OCI-LY1 (cell line): Measurements from ENCODE around the gene PIK3C2G.

Experiments used
- H2AFZ ChIP-seq: fragments of 200-600 bp; sonication (generic), shearing (Covaris generic); 2 replicates; pipeline ENCODE4 v1.6.0; 2014; ENCODE audit warnings: antibody characterized with exemption, mild to moderate bottlenecking, low read length
- H3F3A ChIP-seq: fragments of 200-600 bp; sonication (generic), shearing (Covaris generic); 2 replicates; pipeline ENCODE4 v1.6.0; 2014; ENCODE audit warnings: mild to moderate bottlenecking, antibody characterized with exemption, low read length, moderate library complexity; ENCODE audit not compliant: insufficient read depth
- H3K27ac ChIP-seq: fragments of 200-600 bp; sonication (generic); 2 replicates; pipeline ENCODE4 v1.5.1; 2014; ENCODE audit warnings: low read length, mixed run types, mild to moderate bottlenecking, low read depth; ENCODE audit not compliant: poor library complexity, severe bottlenecking
- H3K27me3 ChIP-seq: fragments of 200-600 bp; sonication (generic); 2 replicates; pipeline ENCODE4 v1.6.0; 2014; ENCODE audit warnings: antibody characterized with exemption, mild to moderate bottlenecking, low read length, moderate library complexity; ENCODE audit not compliant: insufficient read depth
- H3K36me3 ChIP-seq: fragments of 200-600 bp; sonication (generic); 2 replicates; pipeline ENCODE4 v1.6.1; 2014; ENCODE audit warnings: mild to moderate bottlenecking, antibody characterized with exemption, low read length, moderate library complexity, mixed read lengths; ENCODE audit not compliant: insufficient read depth
- H3K4me1 ChIP-seq: fragments of 200-600 bp; sonication (generic); 2 replicates; pipeline ENCODE4 v1.5.1; 2014; ENCODE audit warnings: mild to moderate bottlenecking, low read length, moderate library complexity; ENCODE audit not compliant: insufficient read depth, severe bottlenecking
- H3K4me2 ChIP-seq: fragments of 200-600 bp; sonication (generic), shearing (Covaris generic); 2 replicates; pipeline ENCODE4 v1.6.1; 2014; ENCODE audit warnings: low read length
- H3K4me3 ChIP-seq: fragments of 200-600 bp; sonication (generic); 2 replicates; pipeline ENCODE4 v1.5.1; 2014; ENCODE audit warnings: low read length, low read depth, mild to moderate bottlenecking, mixed read lengths; ENCODE audit not compliant: poor library complexity, severe bottlenecking
- H3K79me2 ChIP-seq: fragments of 200-600 bp; shearing (Covaris generic); 2 replicates; pipeline ENCODE4 v1.6.1; 2016; ENCODE audit warnings: mixed run types, low read length, mixed read lengths; ENCODE audit not compliant: insufficient read depth
- H3K9ac ChIP-seq: fragments of 200-600 bp; sonication (generic), shearing (Covaris generic); 2 replicates; pipeline ENCODE4 v1.6.1; 2014; ENCODE audit warnings: mild to moderate bottlenecking, low read length, mixed read lengths
- H3K9me2 ChIP-seq: fragments of 200-600 bp; sonication (generic), shearing (Covaris generic); 2 replicates; pipeline ENCODE4 v1.6.1; 2014; ENCODE audit warnings: low read depth, mild to moderate bottlenecking, low read length, mixed read lengths
- H3K9me3 ChIP-seq: fragments of 200-600 bp; shearing (Covaris generic); 2 replicates; pipeline ENCODE4 v1.6.1; 2014; ENCODE audit warnings: low read length, mixed read lengths
- H4K20me1 ChIP-seq: fragments of 200-600 bp; sonication (generic), shearing (Covaris generic); 2 replicates; pipeline ENCODE4 v1.6.0; 2016; ENCODE audit warnings: mild to moderate bottlenecking, low read length; ENCODE audit not compliant: insufficient read depth
- EZH2 ChIP-seq: fragments of 200-600 bp; sonication (generic), shearing (Covaris generic); IDR thresholded peaks from 2 replicates; pipeline ENCODE4 v1.8.0; 2017; ENCODE audit warnings: borderline replicate concordance, mixed run types, mild to moderate bottlenecking, antibody characterized with exemption, low read length, moderate library complexity, mixed read lengths
- TF ChIP-seq, protein P1 (sequence below): fragments of 200-600 bp; sonication (generic), shearing (Covaris generic); IDR thresholded peaks from 2 replicates; pipeline ENCODE4 v1.5.1; 2017; ENCODE audit warnings: mild to moderate bottlenecking, antibody characterized with exemption, low read length, moderate library complexity, mixed read lengths

The PIK3C2G gene

DNA sequence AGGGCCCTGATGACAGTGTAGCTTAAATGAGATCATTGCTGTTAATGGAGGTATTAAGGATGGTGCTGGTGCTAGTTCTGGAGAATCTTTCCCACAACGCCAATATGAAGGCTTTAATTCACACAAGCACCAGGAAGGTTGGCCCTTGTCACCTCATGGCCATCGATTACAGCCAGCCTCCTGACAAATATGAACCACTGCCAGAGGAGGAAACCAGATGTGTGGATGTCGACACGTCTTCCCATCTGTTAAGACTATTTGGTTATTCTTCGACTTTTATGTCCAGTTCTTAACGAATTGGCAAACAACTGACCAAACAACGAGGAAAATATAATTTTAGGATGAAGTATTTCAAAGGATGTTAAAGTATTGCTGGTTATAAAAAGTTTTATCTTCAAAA, 79.5 kb downstream of the PIK3C2G start:
- no peaks in the 10 kb centered on the region for H3K9me3 ChIP-seq
- H3K4me1 ChIP-seq: no peaks in the 10 kb centered on the region
- no peaks in the 10 kb centered on the region for H3K9me2 ChIP-seq
- H2AFZ ChIP-seq: no peak overlapping the region
- H3K4me2 ChIP-seq: no peak overlapping the region
- no peak overlapping the region for H3K27ac ChIP-seq
- H3F3A ChIP-seq: no peaks in the 10 kb centered on the region
- no peaks in the 10 kb centered on the region for H3K79me2 ChIP-seq
- no peaks in the 10 kb centered on the region for H3K36me3 ChIP-seq
- H3K27me3 ChIP-seq: no peaks in the 10 kb centered on the region
- no peak for TF ChIP-seq EZH2
- TF ChIP-seq, protein P1, sequence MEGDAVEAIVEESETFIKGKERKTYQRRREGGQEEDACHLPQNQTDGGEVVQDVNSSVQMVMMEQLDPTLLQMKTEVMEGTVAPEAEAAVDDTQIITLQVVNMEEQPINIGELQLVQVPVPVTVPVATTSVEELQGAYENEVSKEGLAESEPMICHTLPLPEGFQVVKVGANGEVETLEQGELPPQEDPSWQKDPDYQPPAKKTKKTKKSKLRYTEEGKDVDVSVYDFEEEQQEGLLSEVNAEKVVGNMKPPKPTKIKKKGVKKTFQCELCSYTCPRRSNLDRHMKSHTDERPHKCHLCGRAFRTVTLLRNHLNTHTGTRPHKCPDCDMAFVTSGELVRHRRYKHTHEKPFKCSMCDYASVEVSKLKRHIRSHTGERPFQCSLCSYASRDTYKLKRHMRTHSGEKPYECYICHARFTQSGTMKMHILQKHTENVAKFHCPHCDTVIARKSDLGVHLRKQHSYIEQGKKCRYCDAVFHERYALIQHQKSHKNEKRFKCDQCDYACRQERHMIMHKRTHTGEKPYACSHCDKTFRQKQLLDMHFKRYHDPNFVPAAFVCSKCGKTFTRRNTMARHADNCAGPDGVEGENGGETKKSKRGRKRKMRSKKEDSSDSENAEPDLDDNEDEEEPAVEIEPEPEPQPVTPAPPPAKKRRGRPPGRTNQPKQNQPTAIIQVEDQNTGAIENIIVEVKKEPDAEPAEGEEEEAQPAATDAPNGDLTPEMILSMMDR: no peak
- H3K4me3 ChIP-seq: no peak overlapping the region
- no peak overlapping the region for H3K9ac ChIP-seq
- H4K20me1 ChIP-seq: no peaks in the 10 kb centered on the region

DNA sequence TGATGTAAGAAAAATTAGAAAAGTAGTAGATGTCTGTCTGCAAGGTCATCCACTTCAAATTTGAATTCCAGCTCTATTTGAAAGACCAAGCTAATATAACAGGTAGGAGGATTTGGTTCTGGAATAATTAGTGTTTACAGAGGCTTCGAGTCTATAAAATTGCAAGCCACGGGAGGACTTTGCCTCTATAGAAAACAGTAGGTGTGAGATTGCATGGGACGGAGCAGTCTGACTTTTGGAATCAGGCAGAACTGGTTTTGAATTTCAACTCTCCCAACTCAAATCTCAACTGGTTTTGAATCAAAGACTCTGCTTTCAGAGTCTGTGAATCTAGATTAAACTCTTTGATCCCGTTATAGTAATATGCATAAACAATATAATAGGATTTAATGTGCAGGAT, 82.4 kb downstream of the PIK3C2G start:
- Histone ChIP-seq H3K9me2 (no peaks in the 10 kb centered on the region), H3K79me2 (no peaks in the 10 kb centered on the region), H3K27ac (no peak overlapping the region), H2AFZ (no peak overlapping the region), H3K9me3 (no peaks in the 10 kb centered on the region), H3K9ac (no peak overlapping the region), H3K4me3 (no peak overlapping the region), H3K36me3 (no peaks in the 10 kb centered on the region), H3K4me2 (no peak overlapping the region), H4K20me1 (no peaks in the 10 kb centered on the region), H3K27me3 (no peaks in the 10 kb centered on the region), H3K4me1 (no peaks in the 10 kb centered on the region), H3F3A (no peaks in the 10 kb centered on the region)
- TF ChIP-seq, protein P1: no peak
- no peak for TF ChIP-seq EZH2

DNA sequence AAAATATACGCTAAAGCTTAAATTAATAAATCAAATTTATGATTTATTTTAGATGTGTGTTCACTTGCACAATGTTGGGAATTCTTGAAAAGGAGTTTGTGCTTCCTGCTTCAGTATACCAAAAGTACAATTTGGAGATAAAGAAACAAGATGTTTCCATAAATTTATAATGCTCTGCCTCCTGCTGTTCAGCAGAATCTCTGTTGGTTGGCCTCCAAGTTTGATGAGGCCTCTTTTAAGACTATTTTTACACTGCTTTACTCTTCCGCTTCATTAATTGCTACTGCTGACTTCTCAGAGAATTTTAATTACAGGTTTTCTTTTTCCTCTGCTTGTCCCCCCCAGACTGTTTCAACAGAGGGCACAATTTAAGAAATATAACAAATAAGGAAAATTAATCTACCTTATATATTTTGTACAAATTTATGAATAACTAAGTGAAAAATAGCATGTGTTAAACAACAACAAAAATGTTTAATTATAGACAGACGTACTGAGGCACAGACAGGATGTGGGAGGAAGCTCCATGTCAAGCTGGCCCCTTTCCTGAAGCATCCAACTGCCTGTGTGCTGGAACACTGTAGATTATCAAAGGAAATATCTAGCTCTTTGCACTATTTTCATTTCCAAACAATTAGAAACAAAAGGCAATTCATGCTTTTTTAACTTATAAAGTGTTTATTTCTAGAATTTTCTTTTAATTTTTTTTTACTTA, 83.9 kb downstream of the PIK3C2G start:
- Histone ChIP-seq H2AFZ (no peak overlapping the region), H3K4me3 (no peak overlapping the region), H3K4me1 (no peaks in the 10 kb centered on the region), H3K27ac (no peak overlapping the region), H3K36me3 (no peaks in the 10 kb centered on the region), H3K9ac (no peak overlapping the region), H3K9me2 (no peaks in the 10 kb centered on the region), H4K20me1 (no peaks in the 10 kb centered on the region), H3K9me3 (no peaks in the 10 kb centered on the region), H3F3A (no peaks in the 10 kb centered on the region), H3K79me2 (no peaks in the 10 kb centered on the region), H3K27me3 (no peaks in the 10 kb centered on the region), H3K4me2 (no peak overlapping the region)
- TF ChIP-seq, protein P1: no peak
- TF ChIP-seq EZH2: no peak
